ENCODE measurements around the gene AURKAIP1.
"Not testable (repeated sequence)": the region's sequence is repeated elsewhere in the genome, so short reads cannot be mapped to it uniquely, and the experiment has no call there.

The AURKAIP1 gene

GRCh38 chr1:1374929-1375662, at the start of gene AURKAIP1:
TSS of gene AURKAIP1 (minus strand) at chr1:1375207. CDS start at chr1:1374756, 451 bp downstream.
- peak; percentile 94 for DNase-seq

- no peak for DNase-seq
Measured at GRCh38 chr1:1424707-1425106, 49.7 kb upstream of the AURKAIP1 start.

- no peak for DNase-seq
Measured at GRCh38 chr1:1423245-1423597, 48.2 kb upstream of the AURKAIP1 start.

GRCh38 chr1:1422465-1423244, 47.6 kb upstream of the AURKAIP1 start:
- no peak for DNase-seq

GRCh38 chr1:1421907-1422464, 47.0 kb upstream of the AURKAIP1 start:
- DNase-seq = no peak

GRCh38 chr1:1421147-1421906, 46.3 kb upstream of the AURKAIP1 start, which contains the start of gene ANKRD65:
TSS of gene ANKRD65 (minus strand) at chr1:1421276. CDS start at chr1:1421005, 271 bp downstream.
- DNase-seq = no peak

GRCh38 chr1:1420654-1421141, 45.7 kb upstream of the AURKAIP1 start:
- no peak for DNase-seq

GRCh38 chr1:1419813-1420653, 45.0 kb upstream of the AURKAIP1 start:
- DNase-seq = no peak

- no peak for DNase-seq
Measured at GRCh38 chr1:1419363-1419812, 44.4 kb upstream of the AURKAIP1 start.

- DNase-seq = no peak
Measured at GRCh38 chr1:1418464-1419362, 43.7 kb upstream of the AURKAIP1 start.

GRCh38 chr1:1417825-1418463, 42.9 kb upstream of the AURKAIP1 start:
- not testable (repeated sequence) for DNase-seq

GRCh38 chr1:1417396-1417795, 42.4 kb upstream of the AURKAIP1 start:
- DNase-seq = not testable (repeated sequence)

GRCh38 chr1:1415751-1416150, 40.7 kb upstream of the AURKAIP1 start:
- no peak for DNase-seq

GRCh38 chr1:1412311-1412902, 37.4 kb upstream of the AURKAIP1 start:
- not testable (repeated sequence) for DNase-seq

- no peak for DNase-seq
Measured at GRCh38 chr1:1411626-1412025, 36.6 kb upstream of the AURKAIP1 start.

GRCh38 chr1:1410238-1410637, 35.2 kb upstream of the AURKAIP1 start:
- not testable (repeated sequence) for DNase-seq

GRCh38 chr1:1407636-1408318, 32.8 kb upstream of the AURKAIP1 start:
- DNase-seq = no peak

GRCh38 chr1:1406821-1407635, 32.0 kb upstream of the AURKAIP1 start, which contains the start of gene MRPL20:
TSS of gene MRPL20 (minus strand) at chr1:1407293. CDS start at chr1:1407217, 76 bp downstream.
- peak; percentile 43 for DNase-seq
